GM21360 (cell line): ENCODE results near the gene SLC11A1.
A peak's percentile ranks its signal among the peaks of the same experiment; 100 is the strongest.

ENCODE experiments used
- ATAC-seq: cut with Tn5 transposase; IDR thresholded peaks from one replicate; pipeline ENCODE4 v1.9.1; 2021; ENCODE audit warnings: mild to moderate bottlenecking, moderate library complexity; ENCODE audit not compliant: unreplicated experiment

The SLC11A1 gene

GRCh38 chr2:218366621-218367414 is 15.3 kb upstream of the SLC11A1 start:
- no peak for ATAC-seq

GRCh38 chr2:218367415-218368149 is 14.5 kb upstream of the SLC11A1 start:
- peak; percentile 88 for ATAC-seq

- ATAC-seq: no peak
Observed at GRCh38 chr2:218368150-218368528, 13.9 kb upstream of the SLC11A1 start.

GRCh38 chr2:218368621-218369153 is 13.4 kb upstream of the SLC11A1 start:
- ATAC-seq: no peak

GRCh38 chr2:218369330-218369729 is 12.7 kb upstream of the SLC11A1 start:
- ATAC-seq: no peak

GRCh38 chr2:218370410-218371063 is 11.5 kb upstream of the SLC11A1 start:
- no peak for ATAC-seq

- ATAC-seq: no peak
Observed at GRCh38 chr2:218371983-218372350, 10.1 kb upstream of the SLC11A1 start.

- no peak for ATAC-seq
Observed at GRCh38 chr2:218374795-218375194, 7.3 kb upstream of the SLC11A1 start.

- no peak for ATAC-seq
Observed at GRCh38 chr2:218375212-218375611, 6.9 kb upstream of the SLC11A1 start.

- no peak for ATAC-seq
Observed at GRCh38 chr2:218378053-218378452, 4.0 kb upstream of the SLC11A1 start.

GRCh38 chr2:218382785-218383184 is 712 bp downstream of the SLC11A1 start:
- no peak for ATAC-seq

GRCh38 chr2:218383892-218384519 is 1.9 kb downstream of the SLC11A1 start:
- no peak for ATAC-seq

- no peak for ATAC-seq
Observed at GRCh38 chr2:218384975-218385374, 2.9 kb downstream of the SLC11A1 start.

- no peak for ATAC-seq
Observed at GRCh38 chr2:218386505-218387368, 4.7 kb downstream of the SLC11A1 start.

GRCh38 chr2:218387369-218388194 is 5.5 kb downstream of the SLC11A1 start:
- ATAC-seq: no peak

- no peak for ATAC-seq
Observed at GRCh38 chr2:218389333-218390150, 7.5 kb downstream of the SLC11A1 start.

- no peak for ATAC-seq
Observed at GRCh38 chr2:218391202-218391601, 9.1 kb downstream of the SLC11A1 start.

- ATAC-seq: no peak
Observed at GRCh38 chr2:218392459-218392858, 10.4 kb downstream of the SLC11A1 start.
